OCI-LY1 (cell line): Measurements from ENCODE around the gene ANKRD20A1.
"Not testable (repeated sequence)": the region's sequence is repeated elsewhere in the genome, so short reads cannot be mapped to it uniquely, and the experiment has no call there.

Experiments used
- H2AFZ ChIP-seq: fragments of 200-600 bp; sonication (generic), shearing (Covaris generic); 2 replicates; pipeline ENCODE4 v1.6.0; 2014; ENCODE audit warnings: antibody characterized with exemption, mild to moderate bottlenecking, low read length
- H3F3A ChIP-seq: fragments of 200-600 bp; sonication (generic), shearing (Covaris generic); 2 replicates; pipeline ENCODE4 v1.6.0; 2014; ENCODE audit warnings: mild to moderate bottlenecking, antibody characterized with exemption, low read length, moderate library complexity; ENCODE audit not compliant: insufficient read depth
- H3K27ac ChIP-seq: fragments of 200-600 bp; sonication (generic); 2 replicates; pipeline ENCODE4 v1.5.1; 2014; ENCODE audit warnings: low read length, mixed run types, mild to moderate bottlenecking, low read depth; ENCODE audit not compliant: poor library complexity, severe bottlenecking
- H3K27me3 ChIP-seq: fragments of 200-600 bp; sonication (generic); 2 replicates; pipeline ENCODE4 v1.6.0; 2014; ENCODE audit warnings: antibody characterized with exemption, mild to moderate bottlenecking, low read length, moderate library complexity; ENCODE audit not compliant: insufficient read depth
- H3K36me3 ChIP-seq: fragments of 200-600 bp; sonication (generic); 2 replicates; pipeline ENCODE4 v1.6.1; 2014; ENCODE audit warnings: mild to moderate bottlenecking, antibody characterized with exemption, low read length, moderate library complexity, mixed read lengths; ENCODE audit not compliant: insufficient read depth
- H3K4me1 ChIP-seq: fragments of 200-600 bp; sonication (generic); 2 replicates; pipeline ENCODE4 v1.5.1; 2014; ENCODE audit warnings: mild to moderate bottlenecking, low read length, moderate library complexity; ENCODE audit not compliant: insufficient read depth, severe bottlenecking
- H3K4me2 ChIP-seq: fragments of 200-600 bp; sonication (generic), shearing (Covaris generic); 2 replicates; pipeline ENCODE4 v1.6.1; 2014; ENCODE audit warnings: low read length
- H3K4me3 ChIP-seq: fragments of 200-600 bp; sonication (generic); 2 replicates; pipeline ENCODE4 v1.5.1; 2014; ENCODE audit warnings: low read length, low read depth, mild to moderate bottlenecking, mixed read lengths; ENCODE audit not compliant: poor library complexity, severe bottlenecking
- H3K79me2 ChIP-seq: fragments of 200-600 bp; shearing (Covaris generic); 2 replicates; pipeline ENCODE4 v1.6.1; 2016; ENCODE audit warnings: mixed run types, low read length, mixed read lengths; ENCODE audit not compliant: insufficient read depth
- H3K9ac ChIP-seq: fragments of 200-600 bp; sonication (generic), shearing (Covaris generic); 2 replicates; pipeline ENCODE4 v1.6.1; 2014; ENCODE audit warnings: mild to moderate bottlenecking, low read length, mixed read lengths
- H3K9me2 ChIP-seq: fragments of 200-600 bp; sonication (generic), shearing (Covaris generic); 2 replicates; pipeline ENCODE4 v1.6.1; 2014; ENCODE audit warnings: low read depth, mild to moderate bottlenecking, low read length, mixed read lengths
- H3K9me3 ChIP-seq: fragments of 200-600 bp; shearing (Covaris generic); 2 replicates; pipeline ENCODE4 v1.6.1; 2014; ENCODE audit warnings: low read length, mixed read lengths
- H4K20me1 ChIP-seq: fragments of 200-600 bp; sonication (generic), shearing (Covaris generic); 2 replicates; pipeline ENCODE4 v1.6.0; 2016; ENCODE audit warnings: mild to moderate bottlenecking, low read length; ENCODE audit not compliant: insufficient read depth

Gene ANKRD20A1

DNA sequence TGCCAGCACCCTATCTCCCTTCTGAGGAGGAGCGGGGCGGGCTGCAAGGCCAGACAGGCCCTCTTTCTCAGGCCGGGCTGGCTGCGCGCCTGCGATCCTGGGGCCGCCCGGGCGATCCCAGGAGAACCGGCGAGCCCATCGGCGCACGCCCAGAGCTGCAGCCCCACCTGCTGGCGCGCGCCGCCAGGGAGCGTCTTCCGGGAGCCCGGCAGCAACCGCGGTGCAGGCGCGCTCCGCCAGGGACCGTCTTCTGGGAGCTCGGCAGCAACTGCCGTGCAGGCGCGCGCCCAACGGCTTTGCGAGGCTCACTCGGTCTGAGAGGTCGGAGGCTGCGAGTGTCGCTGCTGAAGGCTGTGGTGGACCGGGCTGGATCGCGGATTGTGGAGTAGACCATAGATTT lies at the start of gene ANKRD20A1:
Gene ANKRD20A1 (plus strand): TSS at position 61 of the 400 bp plus-strand sequence. CDS start 496 bp downstream, outside the sequence.
- H3K27ac ChIP-seq, H3K4me1 ChIP-seq, H3F3A ChIP-seq, H3K27me3 ChIP-seq, H3K9me2 ChIP-seq, H3K9ac ChIP-seq, H3K36me3 ChIP-seq, H3K4me3 ChIP-seq, H3K9me3 ChIP-seq, H3K79me2 ChIP-seq, H2AFZ ChIP-seq, H3K4me2 ChIP-seq, H4K20me1 ChIP-seq: not testable (repeated sequence)

GRCh38 chr9:67832088-67832487 lies 26.6 kb upstream of the ANKRD20A1 start:
- not testable (repeated sequence) for H3K27me3 ChIP-seq, H3F3A ChIP-seq, H3K9ac ChIP-seq, H3K9me2 ChIP-seq, H3K4me1 ChIP-seq, H3K4me2 ChIP-seq, H4K20me1 ChIP-seq, H2AFZ ChIP-seq, H3K27ac ChIP-seq, H3K9me3 ChIP-seq, H3K4me3 ChIP-seq, H3K36me3 ChIP-seq, H3K79me2 ChIP-seq
